Measurements from ENCODE around the gene ASCL2. TPM values are rescaled to one million over a fixed set of nuclear protein-coding genes. Genes with fewer than 3 reads are reported as not detected.
A peak's percentile ranks its signal among the peaks of the same experiment; 100 is the strongest.

The ASCL2 gene
- 1 to 10 TPM in 3 of 4 donors, under 1 TPM in 1; 0.29 to 4.7 (median 2.0) TPM for polyA plus RNA-seq (ENCODE audit: insufficient read length in 4 of 4)

- no peak for DNase-seq (ENCODE audit: low read depth in 4 of 4, low spot score in 3 of 4)
Measured at GRCh38 chr11:2270322-2271076, at the start of gene ASCL2. ASCL2 (minus strand) TSS chr11:2270588; CDS start chr11:2270332, 256 bp downstream.

GRCh38 chr11:2319791-2320472 lies 49.5 kb upstream of the ASCL2 start:
- no peak for DNase-seq (ENCODE audit: low read depth in 4 of 4, low spot score in 3 of 4)

GRCh38 chr11:2318707-2319106 lies 48.3 kb upstream of the ASCL2 start:
- DNase-seq (ENCODE audit: low read depth in 4 of 4, low spot score in 3 of 4) = no peak

- no peak for DNase-seq (ENCODE audit: low read depth in 4 of 4, low spot score in 3 of 4)
Measured at GRCh38 chr11:2318123-2318522, 47.7 kb upstream of the ASCL2 start.

GRCh38 chr11:2317354-2318050 lies 47.1 kb upstream of the ASCL2 start:
- no peak for DNase-seq (ENCODE audit: low read depth in 4 of 4, low spot score in 3 of 4)

- DNase-seq (ENCODE audit: low read depth in 4 of 4, low spot score in 3 of 4) = no peak
Measured at GRCh38 chr11:2316963-2317244, 46.5 kb upstream of the ASCL2 start.

- DNase-seq (ENCODE audit: low read depth in 4 of 4, low spot score in 3 of 4) = no peak
Measured at GRCh38 chr11:2316169-2316962, 46.0 kb upstream of the ASCL2 start.

GRCh38 chr11:2315395-2316168 lies 45.2 kb upstream of the ASCL2 start:
- DNase-seq (ENCODE audit: low read depth in 4 of 4, low spot score in 3 of 4) = no peak

- DNase-seq (ENCODE audit: low read depth in 4 of 4, low spot score in 3 of 4) = peak; percentile 55 to 83 (median 78)
Measured at GRCh38 chr11:2314525-2315394, 44.4 kb upstream of the ASCL2 start.

GRCh38 chr11:2314136-2314524 lies 43.7 kb upstream of the ASCL2 start:
- no peak for DNase-seq (ENCODE audit: low read depth in 4 of 4, low spot score in 3 of 4)

- no peak for DNase-seq (ENCODE audit: low read depth in 4 of 4, low spot score in 3 of 4)
Measured at GRCh38 chr11:2313051-2313951, 42.9 kb upstream of the ASCL2 start.

GRCh38 chr11:2312232-2313042 lies 42.0 kb upstream of the ASCL2 start:
- no peak for DNase-seq (ENCODE audit: low read depth in 4 of 4, low spot score in 3 of 4)

- DNase-seq (ENCODE audit: low read depth in 4 of 4, low spot score in 3 of 4) = no peak
Measured at GRCh38 chr11:2311353-2312133, 41.2 kb upstream of the ASCL2 start.

GRCh38 chr11:2310786-2311352 lies 40.5 kb upstream of the ASCL2 start:
- no peak for DNase-seq (ENCODE audit: low read depth in 4 of 4, low spot score in 3 of 4)

GRCh38 chr11:2310073-2310785 lies 39.8 kb upstream of the ASCL2 start:
- DNase-seq (ENCODE audit: low read depth in 4 of 4, low spot score in 3 of 4) = no peak
